Heart left ventricle (tissue), 13 donors: ENCODE measurements around the gene TRIM4.

Experiments
- CTCF ChIP-seq, 12 donors: fragments of 200-600 bp; sonication (generic) in 4 of 12; IDR thresholded peaks; one replicate each; pipeline versions ENCODE4 v1.5.0 to v1.8.0; 2018 to 2022; ENCODE audit warnings: antibody characterized with exemption in 12 of 12, mild to moderate bottlenecking in 5 of 12
- POLR2A ChIP-seq, 2 donors: fragments of 450-650 bp; IDR thresholded peaks; one replicate each; pipeline ENCODE4 v1.6.1; 2017; ENCODE audit warnings: antibody characterized with exemption in 2 of 2, mild to moderate bottlenecking in 2 of 2, moderate library complexity in 2 of 2
- donor health status: ischemic (EF 13 %, LVEDD 7.1; RV severe dilation, severe dysfunction).
- donor health status: DM: no; HTN: yes; CAD: no.
- donor health status: DM: no; HTN: no; CAD: no.
- donor health status: ischemic (EF 25% LVEDD 6.9; RV normal size, moderate dysfunction).
- donor health status: ischemic (EF 25% LVEDD 5.7; RV mildly dilated, moderate dysfunction).
- donor health status: ischemic (EF 35%, LVEDD 5.7; RV mildly dilated, moderate dysfunction).
- donor health status: nonischemic (EF 11% LVEDD 7.7; RV severe dilation, severe dysfunction).
- donor health status: DM: yes; HTN: yes; CAD: no.
- donor health status: PGD.
- donor health status: ischemic (EF 29% LVEDD 5.4; RV normal size, mild dysfunction).
- donor health status: nonischemic (EF 23%, LVEDD 6.1; RV moderate dilation, normal function).

- TF ChIP-seq POLR2A (IDR thresholded peaks at IDR 0.05): no peak
- TF ChIP-seq CTCF (IDR thresholded peaks at IDR 0.05): no peak
Observed at GRCh38 chr7:99844328-99844727, 75.0 kb downstream of the TRIM4 start.
